GM12872 (cell line): Measurements from ENCODE around the gene NEUROD6.

Source experiments
- TF ChIP-seq, protein P1 (sequence below): IDR thresholded peaks from 3 replicates; pipeline ENCODE4 v1.5.1; 2011; ENCODE audit warnings: low read depth, mild to moderate bottlenecking, low read length, moderate library complexity; ENCODE audit not compliant: insufficient read depth

The NEUROD6 gene

DNA sequence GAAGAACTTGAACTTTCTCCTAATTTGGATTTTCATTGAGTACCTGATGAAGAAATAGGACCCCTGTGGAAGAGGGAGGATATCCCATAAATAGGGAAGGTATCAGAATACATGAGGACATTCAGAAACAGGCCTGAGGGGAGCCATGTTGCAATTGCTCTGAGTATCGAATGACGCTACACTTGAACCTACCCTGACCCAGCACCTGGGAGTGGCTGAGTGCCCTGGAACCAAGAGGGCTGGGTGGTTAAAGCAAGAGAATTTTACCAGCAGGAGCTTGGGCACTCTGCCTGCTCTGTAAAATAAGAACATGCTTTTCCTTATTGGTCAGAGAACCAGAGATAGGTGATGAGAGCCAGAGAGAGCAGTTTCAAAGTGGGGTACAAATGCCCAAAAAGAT, 7.2 kb downstream of the NEUROD6 start:
- TF ChIP-seq, protein P1, sequence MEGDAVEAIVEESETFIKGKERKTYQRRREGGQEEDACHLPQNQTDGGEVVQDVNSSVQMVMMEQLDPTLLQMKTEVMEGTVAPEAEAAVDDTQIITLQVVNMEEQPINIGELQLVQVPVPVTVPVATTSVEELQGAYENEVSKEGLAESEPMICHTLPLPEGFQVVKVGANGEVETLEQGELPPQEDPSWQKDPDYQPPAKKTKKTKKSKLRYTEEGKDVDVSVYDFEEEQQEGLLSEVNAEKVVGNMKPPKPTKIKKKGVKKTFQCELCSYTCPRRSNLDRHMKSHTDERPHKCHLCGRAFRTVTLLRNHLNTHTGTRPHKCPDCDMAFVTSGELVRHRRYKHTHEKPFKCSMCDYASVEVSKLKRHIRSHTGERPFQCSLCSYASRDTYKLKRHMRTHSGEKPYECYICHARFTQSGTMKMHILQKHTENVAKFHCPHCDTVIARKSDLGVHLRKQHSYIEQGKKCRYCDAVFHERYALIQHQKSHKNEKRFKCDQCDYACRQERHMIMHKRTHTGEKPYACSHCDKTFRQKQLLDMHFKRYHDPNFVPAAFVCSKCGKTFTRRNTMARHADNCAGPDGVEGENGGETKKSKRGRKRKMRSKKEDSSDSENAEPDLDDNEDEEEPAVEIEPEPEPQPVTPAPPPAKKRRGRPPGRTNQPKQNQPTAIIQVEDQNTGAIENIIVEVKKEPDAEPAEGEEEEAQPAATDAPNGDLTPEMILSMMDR = no peak

DNA sequence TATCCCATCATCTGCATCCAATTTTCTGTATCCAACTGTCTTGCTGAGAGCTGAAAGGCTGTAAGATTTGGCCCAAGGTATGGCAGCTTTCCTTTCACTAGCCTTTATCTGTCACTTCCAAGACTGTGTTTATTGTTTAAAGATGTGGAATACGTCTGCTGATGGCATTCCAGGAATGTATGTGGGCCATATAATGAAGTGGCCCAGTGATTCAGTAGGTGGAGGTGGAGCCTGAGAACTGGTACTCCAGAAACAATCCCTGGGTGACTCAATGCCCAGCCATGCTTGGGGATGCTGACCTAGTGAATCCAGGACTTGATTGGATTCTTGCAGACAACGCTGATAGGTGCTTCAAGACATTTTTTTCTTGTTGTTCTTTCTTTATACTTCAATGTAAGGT, 13.5 kb downstream of the NEUROD6 start:
- TF ChIP-seq, protein P1 = no peak

DNA sequence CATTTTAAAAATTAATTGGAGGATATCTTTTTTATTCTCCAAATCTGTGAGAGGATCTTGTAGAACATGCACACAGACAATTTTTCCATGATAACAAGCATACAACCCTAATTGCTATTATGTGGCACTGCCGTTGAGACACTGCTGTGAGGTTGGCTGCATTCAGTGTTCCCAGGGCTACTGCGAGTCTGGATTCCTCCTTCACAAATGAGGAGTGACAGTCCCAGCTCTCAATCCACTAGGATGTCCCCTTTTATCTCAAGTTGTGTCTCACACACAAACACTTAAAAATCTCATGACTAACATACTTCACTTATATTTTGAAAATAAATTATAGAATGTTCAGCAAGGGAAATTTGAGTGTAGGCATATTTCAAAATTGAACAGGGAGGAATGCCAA, 14.1 kb downstream of the NEUROD6 start:
- TF ChIP-seq, protein P1 = no peak

DNA sequence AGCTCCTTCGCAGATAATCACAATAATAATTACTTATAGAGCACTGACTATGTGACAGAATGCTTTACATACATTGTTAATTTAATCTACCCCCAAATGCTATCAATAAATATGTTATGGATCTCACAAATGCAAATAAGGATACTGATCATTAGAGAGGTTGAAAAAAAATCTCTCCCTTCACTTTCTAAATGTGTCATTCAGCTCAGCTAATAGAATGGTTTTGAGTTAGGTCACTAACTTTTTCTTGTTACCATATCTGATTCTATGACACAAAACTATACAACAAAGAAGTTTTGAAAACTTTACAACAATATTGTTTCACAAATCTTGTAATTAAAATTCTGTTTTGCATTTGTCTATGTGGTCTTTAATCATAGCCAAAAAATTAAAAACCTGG, 17.4 kb downstream of the NEUROD6 start:
- TF ChIP-seq, protein P1 = no peak

DNA sequence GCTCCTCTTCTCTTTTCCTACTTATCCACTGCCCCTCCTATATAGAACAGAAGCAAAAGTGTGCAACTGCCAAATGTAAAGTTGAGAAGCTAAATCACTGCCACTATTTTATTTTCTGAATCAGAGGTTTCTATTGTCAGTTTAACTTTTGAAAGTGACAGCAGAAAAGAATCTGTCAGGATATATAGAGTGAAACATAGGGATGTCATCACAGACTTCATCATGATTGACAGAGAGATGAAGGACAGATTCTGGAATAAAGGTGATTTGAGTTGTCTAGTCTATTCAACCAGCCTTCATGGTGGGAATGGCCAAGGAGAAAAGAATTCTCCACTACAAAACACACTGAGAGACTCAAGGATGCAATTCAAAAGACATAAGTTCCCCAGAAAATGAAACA, 19.9 kb downstream of the NEUROD6 start:
- TF ChIP-seq, protein P1 = no peak

DNA sequence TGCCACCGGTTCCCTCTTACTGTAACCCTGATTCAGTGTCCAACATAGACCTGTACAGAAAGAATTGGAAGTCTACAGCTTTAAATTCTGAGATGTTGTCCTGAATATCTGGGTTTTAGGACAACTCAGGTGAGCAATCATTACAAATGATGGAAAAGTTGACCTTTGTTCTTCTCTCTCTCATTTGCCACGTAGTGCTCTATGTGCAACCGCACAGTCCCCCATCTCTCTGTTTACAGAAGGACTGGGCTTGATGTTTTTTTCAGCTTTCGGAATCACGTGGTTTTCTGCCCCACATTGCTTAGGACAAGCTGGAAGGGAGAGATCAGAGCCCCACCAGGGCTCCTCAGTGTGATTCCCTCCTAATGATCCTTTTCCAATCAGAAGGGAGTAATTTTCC, 22.2 kb downstream of the NEUROD6 start:
- TF ChIP-seq, protein P1 = no peak

DNA sequence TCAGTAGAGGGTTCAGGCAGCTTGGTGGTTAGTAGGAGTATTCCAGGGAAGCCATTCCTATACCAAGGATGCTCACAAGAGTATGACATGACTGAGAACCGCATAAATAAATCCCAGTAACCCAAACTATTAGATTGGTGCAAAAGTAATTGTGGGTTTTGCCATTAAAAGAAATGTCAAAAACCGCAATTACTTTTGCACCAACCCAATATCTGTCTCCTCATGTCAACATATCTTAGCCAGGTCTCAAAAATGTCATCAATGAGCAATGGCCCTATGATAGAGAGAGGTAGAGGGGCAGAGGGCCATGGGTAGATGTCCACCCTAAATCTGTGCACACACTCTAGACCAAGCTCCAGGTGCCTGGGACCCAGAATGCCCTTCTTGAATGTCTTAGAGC, 23.6 kb downstream of the NEUROD6 start:
- TF ChIP-seq, protein P1 = no peak

DNA sequence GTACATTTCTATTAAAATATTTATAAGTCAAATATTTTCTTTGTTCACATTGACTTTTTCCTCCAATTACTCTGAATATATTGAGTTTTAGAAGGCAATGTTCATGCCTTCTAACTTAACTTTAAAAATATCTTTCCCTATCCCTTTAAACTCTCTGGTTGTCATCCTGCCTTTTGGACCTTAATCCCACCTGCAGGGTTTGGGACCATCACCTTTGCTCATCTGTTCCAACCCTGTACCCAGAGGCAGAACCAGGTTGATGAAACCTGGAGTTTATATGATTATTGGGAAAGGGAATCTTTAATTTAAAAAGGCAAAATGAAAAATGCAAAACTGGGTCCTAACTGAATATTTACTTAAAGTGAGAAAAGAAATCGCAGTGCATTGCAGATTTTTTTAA, 24.8 kb downstream of the NEUROD6 start:
- TF ChIP-seq, protein P1 = no peak
